CD4-positive, alpha-beta T cell treated with Interferon alpha-2 for 1 hour (primary cell): ENCODE results near the gene ATL1.

Experiments
- DNase-seq, 2 donors: peaks; one replicate each; pipeline ENCODE4 v3.0.0-alpha.2; 2020 to 2022

Gene ATL1

DNA sequence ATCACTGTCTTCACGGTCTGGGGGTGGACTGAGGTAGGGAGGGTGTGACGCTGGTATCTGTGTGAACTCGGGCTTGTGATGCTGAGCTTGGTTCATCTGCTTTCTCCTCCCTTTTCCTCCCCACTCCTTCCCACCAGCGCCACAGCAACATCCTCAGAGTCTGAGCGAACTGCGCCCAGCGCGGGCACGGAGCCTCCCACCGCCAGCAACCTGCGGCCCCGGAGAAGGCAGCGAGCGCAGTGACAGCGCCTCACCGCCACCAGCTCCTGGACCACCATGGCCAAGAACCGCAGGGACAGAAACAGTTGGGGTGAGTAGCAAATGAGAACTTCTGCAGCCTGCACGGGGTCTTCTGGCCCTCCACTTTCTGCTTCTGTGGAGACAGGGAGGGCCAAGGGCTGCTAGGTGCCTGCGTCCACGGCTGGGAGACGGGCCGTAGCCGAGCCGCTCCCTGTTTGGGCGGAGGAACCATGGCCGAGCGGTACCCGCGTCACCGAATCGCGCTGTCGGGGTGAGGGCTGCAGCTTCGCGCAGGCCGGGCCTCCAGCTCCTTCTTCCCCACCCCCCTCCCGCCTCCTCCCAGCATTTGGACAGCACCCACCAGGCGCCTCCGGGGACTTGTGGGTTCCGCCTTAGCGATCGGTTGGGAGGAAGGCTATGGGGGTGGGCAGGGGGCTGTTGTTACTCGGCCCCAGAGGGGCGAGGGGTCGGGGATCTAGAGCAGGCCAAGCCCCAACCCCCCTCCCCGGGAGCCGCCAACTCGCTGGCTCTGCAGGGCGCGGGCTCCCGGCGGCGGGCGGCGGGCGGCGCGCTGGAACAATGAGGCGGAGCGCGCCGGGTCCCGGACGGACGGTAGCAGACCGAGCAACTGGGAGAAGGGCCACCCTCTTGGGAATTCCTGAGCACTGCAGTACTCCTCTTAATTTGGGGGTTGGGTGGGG is at the start of gene ATL1:
Gene ATL1 (plus strand): TSS at position 156 of the 941 bp plus-strand sequence. CDS start 121 bp downstream, at position 277.
- DNase-seq = peak; percentile 16 to 28

DNA sequence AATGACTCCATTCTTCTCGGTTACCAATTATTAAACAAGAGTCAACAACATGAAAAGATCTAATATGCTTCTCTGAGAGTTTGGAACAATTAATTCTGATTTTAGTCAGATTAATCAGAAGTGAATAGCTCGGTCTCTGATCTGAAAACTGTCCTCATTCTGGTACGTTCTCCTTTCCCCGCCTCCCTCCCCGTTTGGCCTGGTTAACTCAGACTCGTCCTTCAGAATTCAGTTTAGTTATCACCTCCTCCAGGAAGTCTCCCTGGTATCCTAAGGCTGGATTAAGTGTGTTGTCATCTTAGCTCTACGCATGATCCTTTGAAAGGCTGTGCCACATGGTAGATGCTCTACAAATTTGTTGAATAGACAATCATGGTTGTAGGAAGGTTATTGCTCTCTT is 49.8 kb upstream of the ATL1 start:
- no peak for DNase-seq

DNA sequence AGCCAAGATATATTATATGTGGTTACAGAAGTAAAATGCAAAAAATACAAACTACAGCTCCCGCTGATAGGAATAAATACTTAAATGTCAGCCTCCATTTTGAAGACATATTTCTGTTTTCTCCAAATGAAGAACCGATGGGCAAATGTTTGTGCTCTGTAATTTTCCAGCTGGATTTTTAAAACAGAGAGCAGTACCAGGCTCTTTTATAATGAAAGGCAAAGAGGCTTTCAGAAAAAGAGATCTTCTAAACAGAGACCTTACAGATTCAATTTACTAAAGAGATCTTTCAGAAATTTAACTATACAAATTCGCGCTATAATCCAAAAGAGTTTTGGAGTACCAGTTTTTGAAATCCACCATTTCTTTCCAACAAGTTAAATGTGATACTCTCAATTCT is 47.5 kb upstream of the ATL1 start:
- DNase-seq = no peak

DNA sequence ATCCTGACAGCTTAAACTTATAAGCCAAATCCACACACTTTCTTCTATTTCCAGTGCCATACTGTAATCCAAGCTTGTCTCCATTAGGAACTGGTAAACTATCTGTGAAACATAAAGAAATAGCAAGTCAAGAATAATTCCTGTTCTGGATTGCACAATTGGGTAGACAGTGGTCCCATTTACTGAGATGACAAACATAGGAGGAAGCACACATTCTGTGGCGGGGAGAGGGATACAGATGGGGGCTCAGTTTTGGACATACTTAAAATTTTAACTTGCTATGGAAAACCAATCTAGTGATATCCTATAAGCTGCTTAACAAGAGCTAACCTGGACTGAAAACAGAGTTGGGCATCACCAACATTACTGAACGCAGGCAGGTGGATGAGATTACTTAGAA is 43.9 kb upstream of the ATL1 start:
- no peak for DNase-seq

DNA sequence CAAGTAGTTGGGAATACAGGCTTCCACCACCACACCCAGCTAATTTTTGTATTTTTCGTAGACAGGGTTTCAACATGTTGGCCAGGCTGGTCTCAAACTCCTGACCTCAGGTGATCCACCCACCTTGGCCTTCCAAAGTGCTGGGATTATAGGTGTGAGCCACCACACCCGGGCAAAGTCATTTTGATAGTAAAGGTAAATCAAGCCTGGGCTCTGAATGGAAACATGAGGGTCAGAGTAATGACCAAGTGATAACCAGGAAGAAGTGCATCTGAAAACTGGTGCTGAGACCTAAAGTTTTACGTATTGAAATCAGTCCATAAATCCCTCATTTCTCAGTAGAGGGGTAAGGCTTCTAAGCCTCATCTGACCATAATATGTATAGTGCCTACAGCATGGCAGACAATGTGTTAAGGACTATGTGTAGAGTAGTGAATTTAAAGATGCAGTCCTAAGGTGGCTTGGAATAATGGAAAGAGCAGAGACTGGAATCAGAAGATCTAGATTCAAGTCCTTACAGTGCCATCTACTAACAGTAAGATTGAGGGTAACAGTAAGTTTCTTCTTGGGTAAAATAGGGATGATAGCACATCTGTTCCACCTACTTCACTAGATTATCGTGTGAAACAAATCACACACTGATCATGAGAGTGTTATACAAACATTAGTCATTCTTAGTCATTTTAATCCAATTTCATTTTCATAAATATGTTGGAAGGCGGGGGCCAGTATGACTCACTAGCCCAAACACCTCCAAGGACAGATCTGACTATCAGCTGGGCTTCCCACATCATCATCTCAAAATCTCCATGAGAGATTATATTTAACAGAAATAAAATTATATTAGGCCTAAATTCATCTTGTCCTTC is 38.8 kb upstream of the ATL1 start:
- peak in 1 of 2 donors; percentile 39 for DNase-seq

DNA sequence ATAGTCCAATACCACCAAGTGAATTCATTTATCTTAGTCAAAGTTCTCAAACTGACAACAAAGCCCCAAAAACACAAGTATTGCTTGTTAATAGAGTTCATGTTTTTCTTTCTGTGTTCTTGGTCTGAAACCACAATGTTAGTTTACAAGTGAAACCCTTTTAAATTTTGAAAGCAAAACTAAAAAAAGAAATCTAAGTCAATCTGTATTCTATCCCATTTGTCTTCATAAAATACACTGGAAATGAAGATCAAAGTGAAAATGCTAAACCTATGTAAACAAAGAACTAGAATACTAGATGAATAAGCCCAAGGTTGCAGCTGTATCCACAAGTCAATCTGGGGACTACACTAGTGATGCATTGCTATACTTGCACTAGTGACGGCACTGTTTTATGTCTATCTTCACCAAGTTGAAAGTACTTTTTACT is 38.0 kb upstream of the ATL1 start:
- peak in 1 of 2 donors; percentile 14 for DNase-seq

DNA sequence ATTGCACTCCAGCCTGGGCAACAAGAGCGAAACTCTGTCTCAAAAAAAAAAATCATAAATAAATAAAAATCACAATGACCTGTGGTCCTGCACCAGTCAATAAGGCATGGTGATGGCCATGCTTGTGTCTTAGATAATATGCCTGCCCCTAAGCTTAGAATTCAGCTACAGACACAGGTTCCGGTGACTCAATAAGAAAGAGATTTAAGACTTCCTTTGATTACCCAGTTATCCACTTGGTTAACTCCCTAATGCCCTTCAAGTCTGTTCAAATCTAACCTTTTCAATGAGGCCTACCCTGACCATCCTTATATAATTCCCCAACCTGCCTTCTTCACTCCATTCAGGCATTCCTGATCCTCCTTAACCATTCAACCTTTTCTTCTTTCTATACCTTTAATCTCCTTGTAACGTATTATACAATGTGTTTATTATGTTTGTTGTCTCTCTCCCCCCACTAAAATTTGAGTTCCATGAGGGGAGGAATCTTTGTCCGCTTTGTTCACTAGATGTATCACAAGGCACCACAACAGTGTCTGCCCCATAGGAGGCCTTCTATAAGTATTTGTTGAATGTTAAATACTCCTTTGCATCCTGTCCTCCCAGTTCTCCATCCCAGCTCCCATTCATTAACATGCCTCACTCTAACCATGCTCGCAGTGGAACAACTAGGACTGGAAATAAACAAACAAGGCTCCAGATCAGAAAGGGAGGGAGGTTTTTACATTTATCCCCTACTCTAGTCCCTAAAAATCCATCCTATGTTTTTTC is 36.5 kb upstream of the ATL1 start:
- DNase-seq = no peak

DNA sequence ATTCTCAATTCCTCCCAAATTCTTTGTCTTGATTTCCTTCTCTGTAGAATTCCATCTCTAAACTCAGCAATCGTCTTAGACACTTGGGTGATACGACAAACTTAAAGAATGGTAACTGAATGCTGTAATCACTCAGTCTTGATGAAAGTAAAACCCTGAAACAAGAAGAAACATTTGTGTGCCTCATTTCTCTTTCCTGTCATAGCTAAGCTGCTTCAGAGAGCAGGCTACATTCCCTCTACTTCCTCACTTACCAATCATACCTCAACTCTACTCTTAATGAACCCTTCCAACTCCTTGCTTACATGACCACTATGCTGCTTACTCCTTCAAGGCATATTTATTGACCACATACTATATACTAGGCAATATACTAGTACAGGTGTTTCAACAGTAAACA is 35.9 kb upstream of the ATL1 start:
- no peak for DNase-seq

DNA sequence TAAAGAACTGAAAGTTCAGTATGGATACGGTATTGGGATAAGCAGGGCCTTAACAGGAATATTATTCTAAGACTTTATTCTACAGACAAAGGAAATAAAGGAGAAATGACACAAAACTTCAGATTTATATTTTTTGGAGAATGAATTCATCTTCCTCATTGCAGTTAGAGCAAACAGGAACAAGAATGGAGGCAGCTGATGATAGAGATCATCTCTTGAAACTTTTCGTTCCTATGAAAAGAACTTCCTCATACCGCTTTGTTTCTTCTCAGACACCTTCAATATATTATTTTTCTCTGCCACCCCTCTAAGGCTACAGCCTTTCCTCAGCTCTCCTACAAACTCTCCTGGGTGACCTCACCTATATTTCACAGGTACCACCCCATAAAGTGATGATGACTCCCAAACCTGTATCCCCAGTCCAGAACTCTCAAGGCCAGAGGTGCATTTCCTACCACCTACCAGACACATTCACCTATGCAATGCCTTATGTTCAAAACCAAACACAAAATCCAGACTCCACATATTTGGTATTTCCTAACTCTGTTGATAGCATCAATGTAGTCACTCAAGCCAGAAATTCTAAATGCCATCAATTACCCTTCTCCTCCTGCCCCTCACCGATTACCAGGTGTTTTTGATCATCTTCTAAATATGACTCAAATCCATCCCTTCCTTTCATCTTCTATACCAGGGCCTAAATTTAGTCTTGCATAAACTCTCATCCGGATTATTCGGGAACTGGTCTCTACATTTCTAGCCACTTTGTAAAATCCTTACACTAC is 35.0 kb upstream of the ATL1 start:
- DNase-seq = no peak

DNA sequence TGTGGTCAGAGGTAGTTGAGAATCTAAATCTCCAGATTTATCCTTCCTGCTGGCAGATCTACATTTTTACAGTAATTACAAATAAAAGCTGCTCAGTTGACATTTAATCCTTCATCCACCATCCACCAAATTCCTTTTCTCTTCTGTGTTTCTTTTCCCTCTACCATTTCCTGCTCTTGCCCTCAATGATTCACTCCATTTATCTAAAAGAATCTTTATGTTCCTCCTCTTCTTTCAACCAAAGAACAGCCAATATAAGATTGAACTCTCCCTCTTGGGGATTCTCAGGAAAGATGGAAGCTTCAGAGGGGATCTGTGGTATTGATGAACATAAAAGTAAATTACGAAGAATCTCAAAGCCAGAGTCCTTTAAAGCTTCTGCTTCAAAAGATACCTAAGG is 31.9 kb upstream of the ATL1 start:
- DNase-seq = no peak

DNA sequence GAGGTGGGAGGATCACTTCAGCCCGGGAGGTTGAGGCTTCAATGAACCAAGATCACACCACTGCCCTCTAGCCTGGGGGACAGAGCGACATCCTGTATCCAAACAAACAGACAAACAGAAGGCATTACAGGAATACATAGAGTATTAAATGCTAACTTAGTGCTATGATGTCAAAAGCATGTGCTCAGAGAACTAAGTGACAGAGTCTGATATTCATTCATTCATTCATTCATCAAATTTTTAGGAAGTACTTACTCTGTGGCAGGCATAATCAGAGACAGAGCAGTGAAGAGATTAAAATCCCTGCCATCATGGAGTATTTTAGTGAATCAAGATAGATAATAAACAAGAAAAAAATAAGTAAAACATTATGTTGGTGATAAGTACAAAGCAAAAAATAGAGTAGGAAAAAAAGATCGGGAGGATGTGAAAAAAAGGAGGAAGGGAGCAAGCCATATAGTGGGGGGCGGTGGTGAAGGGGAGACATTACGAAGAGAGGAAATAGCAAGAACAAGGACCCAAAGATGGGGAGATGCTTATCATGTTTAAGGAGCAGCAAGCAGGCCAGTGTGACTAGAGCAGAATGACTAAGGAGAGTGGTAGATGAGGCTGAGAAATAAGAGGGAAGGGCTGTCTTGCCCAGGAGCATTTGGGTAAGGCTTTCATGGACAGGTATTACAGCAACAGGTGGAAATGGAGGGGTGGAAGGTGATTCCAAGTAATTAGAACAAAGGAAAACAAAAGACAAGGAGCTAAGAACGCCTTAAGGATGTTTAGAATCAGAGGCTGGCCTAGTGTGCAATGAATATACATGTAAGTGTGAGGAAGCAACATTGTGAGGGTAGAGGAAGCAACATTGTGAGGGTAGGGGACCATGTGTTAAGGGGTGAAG is 30.4 kb upstream of the ATL1 start:
- no peak for DNase-seq

DNA sequence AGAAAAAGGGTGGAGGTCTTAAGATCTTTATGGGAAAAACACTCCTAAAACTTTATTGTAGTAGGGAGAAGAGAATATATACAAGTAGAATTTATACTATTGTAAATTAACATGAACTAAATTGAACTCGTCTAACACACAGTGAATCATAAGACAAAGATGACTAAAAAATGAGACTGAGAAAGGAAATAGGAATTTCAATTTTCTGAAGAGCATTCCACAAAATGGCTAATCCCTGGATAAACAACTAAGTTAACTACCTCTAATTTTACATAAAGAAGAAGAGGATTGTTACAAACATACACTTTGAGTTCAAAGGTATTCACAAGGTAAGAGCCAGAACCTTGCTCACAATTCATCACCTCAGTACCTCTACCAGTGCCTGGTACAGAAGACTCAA is 29.6 kb upstream of the ATL1 start:
- no peak for DNase-seq

DNA sequence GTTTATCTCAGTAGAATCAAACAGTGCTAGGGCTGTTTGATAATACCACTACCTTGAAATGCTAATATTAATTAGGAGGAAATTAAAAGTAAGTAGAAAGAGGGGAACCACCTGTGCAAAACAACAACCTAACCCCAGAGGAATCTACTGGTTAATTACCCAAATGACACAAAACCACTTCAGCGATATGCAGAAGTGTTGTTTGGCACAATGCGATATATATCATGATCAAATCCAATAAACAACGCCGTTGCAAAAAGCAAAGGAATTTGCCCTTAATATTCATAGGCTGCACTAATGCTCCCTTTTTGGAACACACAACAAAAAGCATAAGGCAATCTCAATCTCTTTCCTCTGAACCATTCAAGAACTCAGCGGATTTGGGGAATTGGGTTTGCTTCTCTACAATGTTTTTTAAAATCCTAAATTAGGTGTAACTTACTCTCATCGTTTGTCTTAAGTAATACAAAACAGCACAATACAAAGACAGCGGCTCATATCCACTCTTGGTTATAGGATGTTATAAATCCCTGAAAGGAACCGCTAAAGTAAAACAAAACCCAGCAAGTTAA is 29.1 kb upstream of the ATL1 start:
- DNase-seq = no peak

DNA sequence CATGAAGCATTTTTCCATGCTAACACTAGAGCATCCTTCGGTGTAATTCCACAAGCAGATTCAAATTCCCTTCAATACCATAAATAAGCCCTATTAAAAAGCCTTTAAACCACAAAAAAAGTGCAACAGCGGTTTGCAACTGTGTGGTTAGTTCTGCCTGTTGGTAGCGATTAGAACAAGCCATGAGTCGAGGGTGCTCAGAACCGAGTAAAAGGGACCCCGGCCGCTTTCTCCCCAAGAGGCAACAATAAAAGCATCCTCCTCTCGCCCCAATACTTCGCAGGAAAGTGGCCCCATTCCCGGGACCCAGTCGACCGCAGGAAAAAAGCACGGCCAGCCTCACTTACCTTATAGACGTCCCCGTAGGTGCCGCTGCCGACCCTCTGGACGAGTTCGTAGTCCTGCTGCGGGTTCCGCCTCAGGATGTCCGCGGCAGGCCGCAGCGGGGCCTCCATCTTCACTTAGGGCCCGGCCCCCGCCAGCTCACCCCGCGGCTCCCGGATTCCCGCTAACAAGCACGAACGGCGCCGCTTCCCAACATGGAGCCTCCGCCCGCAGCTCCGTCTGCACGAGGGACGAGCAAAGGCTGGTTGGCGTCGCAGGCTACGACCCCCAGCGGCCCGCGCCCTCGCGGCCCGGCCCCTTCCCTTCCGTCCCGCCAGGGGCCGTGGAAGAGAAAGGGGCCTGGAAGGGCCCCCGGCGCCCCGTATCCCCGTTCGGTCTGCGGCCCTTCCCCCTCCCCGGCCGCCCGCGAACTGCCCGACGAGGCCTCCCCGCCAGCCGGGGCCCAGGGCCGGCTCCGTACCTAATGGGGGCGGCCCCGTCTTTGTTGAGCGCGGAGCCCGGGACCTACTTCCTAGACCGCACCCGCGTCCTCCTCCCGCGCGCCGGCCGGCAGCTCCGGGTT is 28.1 kb upstream of the ATL1 start:
- peak in 1 of 2 donors; percentile 29 for DNase-seq

DNA sequence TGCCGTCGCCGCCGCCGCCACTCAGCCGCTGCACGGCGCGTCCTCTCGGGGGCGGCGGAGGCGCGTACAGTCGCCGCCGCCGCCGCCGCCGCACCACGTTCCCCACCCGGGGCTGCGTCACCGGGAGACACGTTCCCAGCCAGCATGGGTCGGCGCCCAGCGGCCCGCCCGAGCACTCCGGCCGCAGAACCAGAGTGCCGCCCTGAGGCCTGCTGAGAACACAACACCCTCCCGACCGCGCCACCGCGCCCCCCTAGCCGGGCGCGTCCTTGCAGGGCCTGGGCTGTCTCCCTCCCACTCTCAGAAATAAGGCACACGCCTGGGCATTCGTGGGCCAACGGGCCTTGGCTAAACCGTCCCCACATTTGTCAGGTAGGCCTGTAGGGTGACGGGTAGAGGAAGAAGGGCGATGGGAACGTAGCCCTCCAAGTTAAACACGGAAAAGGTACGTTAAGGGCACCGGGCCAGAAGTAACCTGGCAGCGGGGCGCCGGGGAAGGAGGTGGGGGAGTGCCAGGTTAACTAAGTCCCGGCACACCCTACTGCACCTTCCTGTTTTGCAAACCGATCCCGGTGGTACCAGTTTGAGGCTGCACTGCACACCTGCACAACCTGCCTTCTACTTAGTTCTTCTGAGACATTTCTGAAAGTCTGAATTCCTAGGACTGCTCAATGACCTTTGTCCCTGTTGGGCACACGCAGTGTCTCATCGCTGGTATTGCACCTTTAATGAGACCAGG is 27.3 kb upstream of the ATL1 start, which contains the start of gene MAP4K5:
Gene MAP4K5 (minus strand): TSS at position 68 of the 739 bp plus-strand sequence. CDS start 520 bp downstream, outside the sequence.
- peak; percentile 88 to 92 for DNase-seq

DNA sequence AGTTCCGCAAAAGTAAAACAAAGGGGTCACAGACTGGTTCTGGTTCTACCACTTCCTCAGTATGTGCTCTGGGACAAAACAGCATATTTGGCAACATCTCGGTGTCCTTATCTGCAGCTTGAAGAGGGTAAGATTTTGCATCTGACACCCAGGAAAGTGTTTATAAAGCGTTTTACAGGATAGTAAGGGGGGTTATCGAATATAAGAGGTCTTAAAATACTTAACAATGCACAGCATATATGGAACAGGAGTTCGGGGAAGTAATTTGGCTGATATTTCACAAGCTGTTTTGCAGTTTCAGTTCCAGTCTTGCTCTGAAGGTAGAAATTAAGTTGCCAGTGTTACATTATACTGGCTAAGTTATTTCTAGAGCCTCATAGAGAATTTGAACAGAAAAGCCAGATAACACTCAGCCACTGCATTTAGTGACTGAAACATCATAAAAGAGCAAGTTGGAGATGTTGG is 26.7 kb upstream of the ATL1 start:
- DNase-seq = no peak

DNA sequence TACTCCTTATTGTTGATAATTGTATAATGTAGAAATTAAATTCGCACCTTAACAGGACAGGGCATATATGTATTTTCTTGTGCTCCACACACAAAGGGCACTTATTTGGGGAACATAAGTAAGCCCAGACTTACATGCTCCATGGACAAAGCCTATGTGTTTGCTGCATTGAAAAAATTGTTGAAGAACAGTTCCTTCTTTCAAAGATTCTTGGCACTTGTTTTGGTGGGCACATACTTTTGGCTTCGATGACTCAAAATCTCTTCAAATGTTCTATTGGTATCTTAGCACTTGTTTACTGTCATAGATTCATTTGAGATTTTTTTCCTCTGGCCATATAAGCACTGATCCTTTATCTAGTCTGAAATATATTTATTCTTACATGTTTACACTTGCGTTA is 26.1 kb upstream of the ATL1 start:
- DNase-seq = no peak

DNA sequence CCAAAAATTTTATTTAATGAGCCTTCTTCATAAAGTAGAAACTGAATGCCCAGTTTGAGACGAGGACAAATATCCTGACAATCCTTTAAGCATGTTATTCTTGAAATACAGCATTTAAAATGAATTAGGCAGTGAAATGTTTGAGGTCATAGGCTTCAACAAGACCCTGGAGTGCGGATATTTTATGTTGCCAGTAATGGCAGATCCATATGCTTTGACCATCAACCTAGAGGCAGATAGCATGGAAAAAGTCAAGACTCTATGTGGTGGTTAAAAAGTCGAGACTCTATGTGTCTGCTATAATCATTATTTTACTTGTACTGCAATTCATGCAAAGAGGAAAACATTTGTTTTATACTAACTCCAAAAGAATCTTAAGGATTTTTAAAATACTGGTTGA is 25.5 kb upstream of the ATL1 start:
- DNase-seq = no peak

DNA sequence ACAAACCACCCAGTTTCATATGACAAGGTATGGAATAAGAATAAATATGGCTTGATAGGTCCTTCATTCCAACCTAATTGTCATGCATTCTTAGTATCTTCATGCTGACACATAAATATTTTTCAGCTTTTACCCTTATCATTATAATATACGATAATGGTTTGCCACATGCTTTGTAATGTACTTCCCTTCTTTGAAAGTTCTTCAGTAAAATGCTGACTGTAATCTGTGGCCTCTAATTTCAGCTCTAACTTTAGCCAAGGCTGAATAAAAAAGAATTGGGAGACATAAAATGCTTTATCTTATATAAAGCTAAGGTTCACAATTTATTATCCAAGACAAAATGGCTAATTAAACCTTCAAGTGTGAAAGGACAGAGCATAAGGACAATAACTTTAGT is 24.9 kb upstream of the ATL1 start:
- no peak for DNase-seq
